GM21447 (cell line): Measurements from ENCODE around the gene GPR108.
"Not testable (repeated sequence)": the region's sequence is repeated elsewhere in the genome, so short reads cannot be mapped to it uniquely, and the experiment has no call there.

Experiments used
- ATAC-seq: cut with Tn5 transposase; IDR thresholded peaks from one replicate; pipeline ENCODE4 v1.9.1; 2021; ENCODE audit not compliant: unreplicated experiment

The GPR108 gene

GRCh38 chr19:6721138-6721474, 16.3 kb downstream of the GPR108 start:
- ATAC-seq: no peak

- no peak for ATAC-seq
Observed at GRCh38 chr19:6720369-6721137, 16.8 kb downstream of the GPR108 start, which contains the start of gene C3. TSS of gene C3 (minus strand) at chr19:6720650. CDS start at chr19:6720589, 61 bp downstream.

- no peak for ATAC-seq
Observed at GRCh38 chr19:6719992-6720368, 17.4 kb downstream of the GPR108 start.

- no peak for ATAC-seq
Observed at GRCh38 chr19:6719540-6719861, 17.9 kb downstream of the GPR108 start.

- no peak for ATAC-seq
Observed at GRCh38 chr19:6718741-6719539, 18.4 kb downstream of the GPR108 start.

- ATAC-seq: no peak
Observed at GRCh38 chr19:6718111-6718740, 19.2 kb downstream of the GPR108 start.

- no peak for ATAC-seq
Observed at GRCh38 chr19:6717441-6717971, 19.9 kb downstream of the GPR108 start.

- ATAC-seq: no peak
Observed at GRCh38 chr19:6717036-6717435, 20.3 kb downstream of the GPR108 start.

GRCh38 chr19:6716610-6716970, 20.8 kb downstream of the GPR108 start:
- ATAC-seq: no peak

GRCh38 chr19:6714749-6715555, 22.4 kb downstream of the GPR108 start:
- ATAC-seq: no peak

GRCh38 chr19:6713773-6714692, 23.3 kb downstream of the GPR108 start:
- no peak for ATAC-seq

- no peak for ATAC-seq
Observed at GRCh38 chr19:6712692-6713670, 24.4 kb downstream of the GPR108 start.

- no peak for ATAC-seq
Observed at GRCh38 chr19:6712231-6712630, 25.1 kb downstream of the GPR108 start.

GRCh38 chr19:6711605-6712004, 25.8 kb downstream of the GPR108 start:
- ATAC-seq: no peak

GRCh38 chr19:6711078-6711361, 26.4 kb downstream of the GPR108 start:
- ATAC-seq: no peak

GRCh38 chr19:6710273-6711077, 26.9 kb downstream of the GPR108 start:
- ATAC-seq: no peak

- ATAC-seq: no peak
Observed at GRCh38 chr19:6709549-6709948, 27.8 kb downstream of the GPR108 start.

- ATAC-seq: not testable (repeated sequence)
Observed at GRCh38 chr19:6708913-6709312, 28.5 kb downstream of the GPR108 start.
